Measurements from ENCODE around the gene PSMD3.

PSMD3 gene

GRCh38 chr17:40017422-40018080 is 36.9 kb downstream of the PSMD3 start:
- no peak overlapping the region for H3K4me3 ChIP-seq (ENCODE audit: low read length)
- TF ChIP-seq, protein P1, sequence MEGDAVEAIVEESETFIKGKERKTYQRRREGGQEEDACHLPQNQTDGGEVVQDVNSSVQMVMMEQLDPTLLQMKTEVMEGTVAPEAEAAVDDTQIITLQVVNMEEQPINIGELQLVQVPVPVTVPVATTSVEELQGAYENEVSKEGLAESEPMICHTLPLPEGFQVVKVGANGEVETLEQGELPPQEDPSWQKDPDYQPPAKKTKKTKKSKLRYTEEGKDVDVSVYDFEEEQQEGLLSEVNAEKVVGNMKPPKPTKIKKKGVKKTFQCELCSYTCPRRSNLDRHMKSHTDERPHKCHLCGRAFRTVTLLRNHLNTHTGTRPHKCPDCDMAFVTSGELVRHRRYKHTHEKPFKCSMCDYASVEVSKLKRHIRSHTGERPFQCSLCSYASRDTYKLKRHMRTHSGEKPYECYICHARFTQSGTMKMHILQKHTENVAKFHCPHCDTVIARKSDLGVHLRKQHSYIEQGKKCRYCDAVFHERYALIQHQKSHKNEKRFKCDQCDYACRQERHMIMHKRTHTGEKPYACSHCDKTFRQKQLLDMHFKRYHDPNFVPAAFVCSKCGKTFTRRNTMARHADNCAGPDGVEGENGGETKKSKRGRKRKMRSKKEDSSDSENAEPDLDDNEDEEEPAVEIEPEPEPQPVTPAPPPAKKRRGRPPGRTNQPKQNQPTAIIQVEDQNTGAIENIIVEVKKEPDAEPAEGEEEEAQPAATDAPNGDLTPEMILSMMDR (IDR thresholded peaks at IDR 0.05; ENCODE audit: insufficient read depth, low read depth, low read length, missing control alignments): no peak

DNA sequence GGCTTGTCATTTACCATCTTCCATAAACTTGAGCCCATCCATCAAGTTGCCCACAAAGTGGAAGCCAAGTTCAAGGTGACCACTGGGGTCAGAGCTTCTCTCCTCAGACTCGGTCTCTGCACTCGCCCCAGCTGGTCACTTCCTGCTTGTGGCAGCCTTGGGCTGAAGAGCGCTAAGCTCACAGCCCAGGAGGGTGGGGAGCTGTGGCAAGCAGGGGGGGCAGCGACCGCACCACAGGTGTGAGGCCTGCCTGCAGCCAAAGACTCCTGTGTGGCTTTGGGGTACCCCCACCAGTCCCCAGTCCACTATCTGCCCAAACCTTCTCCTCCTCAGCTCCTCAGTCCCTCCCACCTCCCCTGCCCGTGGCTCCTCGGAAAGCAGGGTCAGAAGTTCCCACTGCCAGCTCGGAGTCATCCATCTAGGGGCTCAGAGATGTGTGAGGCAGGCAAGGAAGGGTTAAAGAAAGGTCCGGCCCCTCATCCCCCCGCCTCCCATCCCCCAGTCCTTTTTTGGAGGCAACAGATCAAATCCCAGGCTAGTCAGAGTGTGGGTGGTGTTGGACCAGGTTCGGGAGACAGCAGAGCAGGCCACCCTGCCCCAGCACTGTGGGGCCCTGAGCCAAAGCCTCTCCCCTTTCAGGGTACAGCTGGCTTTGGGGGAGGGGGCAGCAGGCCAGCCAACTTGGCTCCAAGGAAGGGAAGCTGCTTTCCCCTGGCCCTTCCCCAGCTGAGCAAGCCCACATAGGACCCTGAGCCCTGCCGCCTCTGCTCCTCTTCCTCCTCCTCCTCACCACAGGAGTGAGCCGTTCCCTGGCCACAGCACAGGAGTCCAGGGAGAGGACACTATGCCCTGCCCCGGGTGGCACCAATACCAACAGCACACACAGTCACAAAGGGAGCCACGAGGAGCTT is 37.9 kb downstream of the PSMD3 start:
- DNase-seq (ENCODE audit: low read depth): no peak
- TF ChIP-seq, protein P1 (IDR thresholded peaks at IDR 0.05; ENCODE audit: insufficient read depth, low read depth, low read length, missing control alignments): no peak
- H3K4me3 ChIP-seq (ENCODE audit: low read length): no peak overlapping the region

More at GRCh38 chr17:40017422-40018080, 36.9 kb downstream of the PSMD3 start:
- DNase-seq (ENCODE audit: low read depth): no peak

- DNase-seq (ENCODE audit: low read depth): peak; percentile 77
- TF ChIP-seq, protein P1 (IDR thresholded peaks at IDR 0.05; ENCODE audit: insufficient read depth, low read depth, low read length, missing control alignments): no peak
- no peak overlapping the region for H3K4me3 ChIP-seq (ENCODE audit: low read length)
Observed at GRCh38 chr17:40019140-40019991, 38.8 kb downstream of the PSMD3 start.

DNA sequence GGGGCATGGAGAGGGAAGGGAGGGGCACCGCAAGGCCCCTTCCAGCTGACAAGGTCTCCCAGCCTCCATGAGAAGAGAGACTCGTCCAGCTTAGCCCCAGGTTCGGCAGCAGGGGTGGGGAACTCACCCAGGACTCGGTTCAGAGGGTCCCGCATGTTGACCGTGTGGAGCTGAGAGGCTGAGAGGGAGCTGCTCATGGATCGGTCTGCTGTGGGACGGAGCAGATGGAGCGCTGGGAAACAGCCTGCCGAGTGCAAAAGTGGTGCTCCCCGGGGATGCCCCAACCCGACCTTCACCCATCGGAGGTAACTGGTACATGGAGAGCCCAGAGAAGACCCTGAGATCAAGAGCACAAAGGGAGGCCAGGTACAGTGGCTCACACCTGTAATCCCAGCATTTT is 39.5 kb downstream of the PSMD3 start:
- TF ChIP-seq, protein P1 (IDR thresholded peaks at IDR 0.05; ENCODE audit: insufficient read depth, low read depth, low read length, missing control alignments): no peak
- no peak for DNase-seq (ENCODE audit: low read depth)
- H3K4me3 ChIP-seq (ENCODE audit: low read length): no peak overlapping the region

DNA sequence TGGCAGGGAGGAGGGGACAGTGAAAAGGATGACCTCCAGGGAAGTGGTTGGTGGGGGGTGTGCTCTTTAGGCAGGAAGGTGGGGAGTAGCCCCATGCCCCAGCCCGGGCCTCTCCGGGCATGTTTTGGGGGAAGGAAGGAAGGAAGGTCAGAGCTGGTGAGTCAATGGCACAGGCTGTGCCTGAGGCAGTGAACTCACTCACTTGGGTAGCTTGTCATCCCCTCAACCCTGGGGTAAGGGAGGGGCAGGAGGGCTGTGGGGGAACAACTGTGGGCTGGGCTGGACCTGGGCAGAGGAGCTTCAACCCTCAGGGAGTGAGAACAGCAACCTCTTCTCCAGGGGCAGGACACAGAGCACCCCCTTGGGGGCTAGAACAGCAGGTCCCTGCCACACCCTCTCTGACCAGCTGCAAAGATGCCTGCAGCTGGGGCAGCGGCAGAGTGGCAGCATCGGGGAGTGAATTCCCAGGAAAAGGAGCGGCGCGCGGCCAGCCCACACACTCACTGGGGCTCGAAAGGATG is 40.9 kb downstream of the PSMD3 start:
- H3K4me3 ChIP-seq (ENCODE audit: low read length): no peak overlapping the region
- DNase-seq (ENCODE audit: low read depth): peak; percentile 94
- TF ChIP-seq, protein P1 (IDR thresholded peaks at IDR 0.05; ENCODE audit: insufficient read depth, low read depth, low read length, missing control alignments): no peak

DNA sequence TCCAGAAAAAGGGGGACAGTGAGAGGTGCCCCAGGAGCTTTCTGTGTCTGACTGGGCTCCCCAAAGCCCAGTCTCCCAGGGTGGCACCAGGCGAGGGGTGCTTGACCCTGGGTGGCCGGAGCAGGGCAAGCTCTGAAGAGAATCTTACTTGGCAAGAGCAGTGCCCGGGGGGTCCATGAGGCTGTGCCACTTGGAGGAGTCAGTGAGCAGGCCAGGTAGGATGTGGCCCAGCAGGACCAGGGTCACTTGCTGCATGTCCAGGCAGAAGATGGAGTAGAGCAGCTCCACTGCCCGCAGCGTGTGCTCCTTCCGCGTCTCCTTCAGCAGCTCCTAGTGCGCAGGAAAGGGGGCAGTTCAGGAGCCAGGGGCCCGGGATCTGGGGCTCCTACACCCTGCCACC is 41.9 kb downstream of the PSMD3 start:
- H3K4me3 ChIP-seq (ENCODE audit: low read length): no peak overlapping the region
- DNase-seq (ENCODE audit: low read depth): no peak
- TF ChIP-seq, protein P1 (IDR thresholded peaks at IDR 0.05; ENCODE audit: insufficient read depth, low read depth, low read length, missing control alignments): no peak
